Body of pancreas (tissue), 4 donors: Measurements from ENCODE around the gene ANKRD6.

Experiments used
- CTCF ChIP-seq, 7 experiments: fragments of 450-650 bp in 4 of 7; fragments of 200-600 bp in 3 of 7; sonication (generic) in 3 of 7; IDR thresholded peaks; one replicate each; pipeline ENCODE4 v1.5.1; 2016 to 2019; ENCODE audit warnings: antibody characterized with exemption in 7 of 7
- POLR2A ChIP-seq, 3 donors: fragments of 450-650 bp; IDR thresholded peaks; one replicate each; pipeline ENCODE4 v1.6.1; 2016; ENCODE audit warnings: antibody characterized with exemption in 3 of 3, mild to moderate bottlenecking in 2 of 3

- TF ChIP-seq POLR2A (IDR thresholded peaks at IDR 0.05) (no peak), CTCF (IDR thresholded peaks at IDR 0.05) (no peak)
Measured at GRCh38 chr6:89547281-89547680, 114.3 kb downstream of the ANKRD6 start.
